Measurements from ENCODE around the gene IGF1R.

IGF1R gene

GRCh38 chr15:98884894-98885293 lies 236.6 kb downstream of the IGF1R start:
- no peak for DNase-seq (ENCODE audit: low read depth, low spot score)

- DNase-seq (ENCODE audit: low read depth, low spot score) = no peak
Measured at GRCh38 chr15:98887976-98888375, 239.6 kb downstream of the IGF1R start.

- DNase-seq (ENCODE audit: low read depth, low spot score) = no peak
Measured at GRCh38 chr15:98888820-98889479, 240.6 kb downstream of the IGF1R start.

DNA sequence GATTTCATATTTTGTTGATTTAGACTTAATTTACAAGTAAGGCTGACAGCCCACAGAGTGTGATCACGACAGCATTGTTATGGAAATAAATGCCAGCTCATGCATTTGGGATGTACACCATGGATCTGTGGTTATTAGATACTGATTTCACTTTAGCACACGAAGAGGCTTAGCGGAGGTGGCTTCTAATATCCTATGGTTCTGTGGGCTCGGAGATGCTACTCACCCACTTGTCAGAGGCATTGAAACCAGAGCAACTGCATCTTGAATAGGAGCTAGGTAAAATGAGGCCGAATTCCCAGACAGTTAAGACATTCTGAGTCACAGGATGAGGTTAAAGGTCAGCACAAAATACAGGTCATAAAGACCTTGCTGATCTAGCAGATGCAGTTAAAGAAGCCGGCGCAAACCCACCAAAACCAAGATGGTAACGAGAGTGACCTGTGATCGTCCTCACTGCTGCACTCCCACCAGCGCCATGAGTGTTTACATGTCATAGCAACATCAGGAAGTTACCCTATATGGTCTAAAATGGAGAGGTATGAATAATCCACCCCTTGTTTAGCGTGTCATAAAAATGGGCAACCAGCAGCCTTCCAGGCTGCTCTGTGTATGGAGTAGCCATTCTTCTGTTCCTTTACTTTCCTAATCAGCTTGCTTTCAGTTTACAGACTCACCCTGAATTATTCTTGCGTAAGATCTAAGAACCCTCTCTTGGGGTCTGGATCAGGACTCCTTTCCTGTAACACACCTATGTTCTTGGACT lies 241.8 kb downstream of the IGF1R start:
- DNase-seq (ENCODE audit: low read depth, low spot score) = no peak

GRCh38 chr15:98891301-98891700 lies 243.0 kb downstream of the IGF1R start:
- DNase-seq (ENCODE audit: low read depth, low spot score) = no peak

- DNase-seq (ENCODE audit: low read depth, low spot score) = no peak
Measured at GRCh38 chr15:98893401-98893800, 245.1 kb downstream of the IGF1R start.

DNA sequence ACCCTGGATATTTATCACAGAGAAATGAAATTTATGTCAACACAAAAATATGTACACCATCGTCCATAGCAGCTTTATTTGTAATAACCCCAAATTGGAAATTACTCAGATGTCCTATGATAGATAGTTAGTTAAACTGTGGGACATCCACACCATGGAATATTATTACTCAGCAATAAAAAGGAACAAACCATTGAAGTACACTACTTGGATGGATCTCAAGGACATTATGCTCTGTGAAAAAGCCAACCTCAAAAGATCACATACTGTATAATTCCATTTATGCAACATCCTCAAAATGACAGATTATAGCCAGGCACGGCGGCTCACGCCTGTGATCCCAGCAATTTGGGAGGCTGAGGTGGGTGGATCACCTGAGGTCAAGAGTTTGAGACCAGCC lies 246.0 kb downstream of the IGF1R start:
- no peak for DNase-seq (ENCODE audit: low read depth, low spot score)

- DNase-seq (ENCODE audit: low read depth, low spot score) = no peak
Measured at GRCh38 chr15:98896002-98896721, 247.8 kb downstream of the IGF1R start.

DNA sequence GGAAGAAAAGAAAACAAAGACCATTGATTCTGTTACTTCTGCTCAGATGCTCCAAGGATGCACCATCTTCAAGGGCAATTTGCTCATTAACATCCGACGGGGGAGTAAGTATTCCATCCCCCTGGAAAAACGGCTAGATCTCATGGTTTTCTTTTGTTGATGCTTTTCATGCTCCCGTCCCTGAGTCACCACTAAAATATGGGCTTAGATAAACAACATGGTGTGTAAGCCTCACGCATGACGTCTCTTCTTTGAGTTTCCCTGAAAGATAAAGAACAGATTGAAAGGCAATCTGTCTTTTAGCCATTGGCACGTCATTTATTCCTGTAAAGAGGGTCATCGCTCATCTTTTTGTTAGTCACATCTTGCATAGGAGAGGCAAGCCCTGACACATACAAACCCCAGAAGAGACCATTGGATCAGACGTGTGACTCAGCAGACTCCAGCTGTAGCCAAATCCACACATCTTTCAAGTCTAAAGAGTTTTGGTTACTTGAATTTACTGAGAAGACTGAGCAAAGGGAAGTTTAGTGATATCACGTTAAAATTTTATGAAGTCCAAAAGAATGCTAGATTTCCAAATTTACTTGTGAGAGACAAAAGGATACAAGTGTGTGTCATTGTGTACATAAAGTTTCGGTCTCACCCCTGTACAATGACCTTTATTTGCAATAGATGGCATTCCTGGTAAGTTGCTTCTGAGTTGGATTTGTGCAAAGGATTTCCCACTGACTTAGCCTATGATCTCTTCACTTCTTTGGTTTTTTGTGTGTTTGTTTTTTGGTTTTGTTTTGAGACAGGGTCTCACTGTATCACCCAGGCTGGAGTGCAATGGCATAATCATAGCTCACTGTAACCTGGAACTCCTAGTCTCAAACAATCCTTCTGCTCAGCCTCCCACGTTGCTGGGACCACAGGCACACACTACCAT lies 248.7 kb downstream of the IGF1R start:
- DNase-seq (ENCODE audit: low read depth, low spot score) = peak; percentile 96

DNA sequence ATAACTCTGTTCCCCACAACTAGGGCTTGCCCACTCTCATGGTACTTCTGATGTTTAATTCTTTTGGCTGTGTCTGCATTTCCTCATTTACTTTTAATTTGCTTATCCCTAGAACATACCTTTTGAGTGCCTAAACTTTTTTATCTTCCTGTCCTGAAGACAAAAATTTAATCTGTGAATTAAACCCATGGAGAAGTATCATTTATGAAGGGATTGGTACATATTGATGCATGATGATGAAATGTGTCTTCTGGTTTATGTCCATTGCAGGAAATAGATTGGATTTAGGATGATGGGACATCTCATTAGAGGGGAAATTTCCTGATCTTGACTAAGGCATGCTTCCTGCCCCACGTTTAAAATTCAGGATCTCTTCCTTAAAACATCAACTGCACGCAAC lies 249.8 kb downstream of the IGF1R start:
- no peak for DNase-seq (ENCODE audit: low read depth, low spot score)

GRCh38 chr15:98899272-98900021 lies 251.1 kb downstream of the IGF1R start:
- no peak for DNase-seq (ENCODE audit: low read depth, low spot score)

DNA sequence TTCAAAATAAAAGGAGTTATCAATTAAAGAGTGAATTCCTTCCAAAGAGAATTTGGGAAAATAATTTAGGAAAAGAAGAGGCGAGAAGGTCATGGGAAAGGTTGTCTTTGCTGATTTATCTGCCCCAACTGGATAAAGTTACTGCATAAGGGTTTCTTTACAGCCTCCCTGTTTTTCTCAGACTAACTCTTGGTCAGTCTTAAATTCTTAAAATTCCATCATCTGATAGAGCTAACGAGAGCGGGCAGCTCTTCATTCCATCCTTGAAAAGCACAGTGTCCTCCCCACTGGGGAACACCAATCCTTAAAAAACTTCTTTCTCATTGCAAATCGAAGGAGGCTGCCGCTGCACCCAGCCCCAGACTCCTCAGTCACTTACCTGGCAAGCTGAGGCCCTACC lies 252.0 kb downstream of the IGF1R start:
- no peak for DNase-seq (ENCODE audit: low read depth, low spot score)

- no peak for DNase-seq (ENCODE audit: low read depth, low spot score)
Measured at GRCh38 chr15:98901434-98902072, 253.2 kb downstream of the IGF1R start.

- no peak for DNase-seq (ENCODE audit: low read depth, low spot score)
Measured at GRCh38 chr15:98902931-98903330, 254.6 kb downstream of the IGF1R start.

DNA sequence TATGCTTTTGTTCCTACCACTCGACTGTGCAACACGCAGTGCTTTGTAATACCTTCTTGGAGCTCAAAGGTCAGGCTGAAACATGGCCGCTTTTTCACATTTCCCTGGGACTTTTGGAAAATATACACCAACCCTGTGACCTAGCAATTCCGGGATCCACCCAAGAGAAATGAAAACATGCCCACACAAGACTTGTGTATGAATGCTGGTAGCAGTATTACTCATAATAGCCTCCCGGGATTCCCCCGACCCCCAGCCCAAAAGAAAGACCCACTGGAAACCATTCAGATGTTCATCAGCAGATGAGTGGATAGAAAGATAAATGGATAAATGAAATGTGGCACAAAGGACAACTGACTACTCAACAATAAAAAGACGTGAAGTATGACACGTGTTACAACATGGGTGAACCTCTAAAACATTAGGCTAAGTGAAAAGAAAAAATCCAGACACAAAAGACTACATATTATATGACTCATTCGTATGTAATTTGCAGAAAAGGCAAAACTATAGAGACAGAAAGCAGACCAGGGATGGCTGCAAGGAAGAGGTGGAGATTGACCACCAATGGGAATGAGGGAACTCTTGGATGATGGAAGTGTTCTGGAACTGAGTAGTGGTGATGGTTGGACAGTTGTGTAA lies 255.2 kb downstream of the IGF1R start:
- DNase-seq (ENCODE audit: low read depth, low spot score) = peak; percentile 30

- DNase-seq (ENCODE audit: low read depth, low spot score) = no peak
Measured at GRCh38 chr15:98904544-98904943, 256.2 kb downstream of the IGF1R start.

GRCh38 chr15:98905963-98906711 lies 257.8 kb downstream of the IGF1R start:
- no peak for DNase-seq (ENCODE audit: low read depth, low spot score)

GRCh38 chr15:98906712-98907083 lies 258.4 kb downstream of the IGF1R start:
- no peak for DNase-seq (ENCODE audit: low read depth, low spot score)

DNA sequence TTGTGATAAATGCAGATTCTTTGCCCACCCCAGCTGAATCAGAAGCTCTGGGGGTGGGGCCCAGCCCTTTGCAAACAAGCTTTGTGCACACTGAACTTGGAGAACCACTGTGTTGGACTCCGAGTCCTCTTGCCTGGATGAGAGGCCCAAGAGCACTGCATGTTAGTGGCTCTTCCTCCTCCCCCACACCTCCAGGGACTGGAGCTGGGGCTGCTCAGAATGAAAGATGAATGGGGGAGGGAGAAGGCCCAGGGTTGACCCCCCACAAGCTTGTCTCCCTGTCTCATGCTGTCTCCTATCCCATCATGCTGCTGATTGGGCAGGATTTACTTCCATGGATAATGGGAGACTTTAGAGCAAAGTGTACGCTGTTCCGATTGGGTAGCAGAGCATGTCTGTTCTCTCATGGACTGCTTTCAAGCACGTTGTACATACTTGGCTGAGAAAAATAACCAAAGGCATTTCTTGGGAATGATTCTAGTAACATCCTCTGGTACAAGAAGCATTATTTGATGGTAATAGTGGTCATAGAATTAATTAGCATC lies 259.7 kb downstream of the IGF1R start:
- DNase-seq (ENCODE audit: low read depth, low spot score) = no peak
